Subcutaneous adipose tissue (tissue), 4 donors: ENCODE data around the gene BROX. TPM values are rescaled to one million over a fixed set of nuclear protein-coding genes. Genes with fewer than 3 reads are reported as not detected.

ENCODE experiments used
- CTCF ChIP-seq: fragments of 450-650 bp; IDR thresholded peaks from one replicate; pipeline ENCODE4 v1.5.1; 2016; ENCODE audit warnings: low read depth, mild to moderate bottlenecking, control low read depth, antibody characterized with exemption, moderate library complexity
- total RNA-seq, 4 donors: library from RNA; depleted of rRNA; stranded (reverse); fragments of >200 nt; gene quantifications; one replicate each; pipeline ENCODE4 v1.1.0, GENCODE V29; 2016

BROX gene
- total RNA-seq, 4 donors from 2014 or later = 34.1 to 65.4 (median 57.8) TPM

- TF ChIP-seq CTCF = no peak
These were observed 15.6 kb upstream of the BROX start for GRCh38 chr1:222696741-222697140.

GRCh38 chr1:222697203-222697602 is 15.2 kb upstream of the BROX start:
- no peak for TF ChIP-seq CTCF

GRCh38 chr1:222697826-222698225 is 14.5 kb upstream of the BROX start:
- no peak for TF ChIP-seq CTCF

GRCh38 chr1:222702210-222702609 is 10.2 kb upstream of the BROX start:
- no peak for TF ChIP-seq CTCF

GRCh38 chr1:222704260-222704659 is 8.1 kb upstream of the BROX start:
- TF ChIP-seq CTCF = no peak

GRCh38 chr1:222706815-222707214 is 5.5 kb upstream of the BROX start:
- no peak for TF ChIP-seq CTCF

- no peak for TF ChIP-seq CTCF
These were observed 2.6 kb upstream of the BROX start for GRCh38 chr1:222709700-222710153.
